Left lung (tissue), 10 donors: ENCODE measurements around the gene MRNIP. TPM values are rescaled to one million over a fixed set of nuclear protein-coding genes. Genes with fewer than 3 reads are reported as not detected.

Experiments
- ATAC-seq: fragments of 200-7000 bp; cut with Tn5 transposase; one replicate; pipeline ENCODE4 v1.9.1; 2020; ENCODE audit warnings: moderate library complexity
- DNase-seq, 4 donors: peaks; one replicate each; pipeline ENCODE4 v3.0.0-alpha.2; 2013 to 2020
- H3K27ac ChIP-seq, 2 donors: fragments of 200-600 bp; sonication (generic) in 1 of 2; one replicate each; pipeline versions ENCODE4 v1.5.0 to v1.8.0; 2020 to 2021
- H3K27me3 ChIP-seq, 2 donors: fragments of 200-600 bp; sonication (generic) in 1 of 2; one replicate each; pipeline versions ENCODE4 v1.5.0 to v1.8.0; 2020 to 2021
- H3K36me3 ChIP-seq, 2 donors: fragments of 200-600 bp; sonication (generic) in 1 of 2; one replicate each; pipeline versions ENCODE4 v1.5.0 to v1.8.0; 2020 to 2021
- H3K4me1 ChIP-seq, 2 donors: fragments of 200-600 bp; one replicate each; pipeline ENCODE4 v1.8.0; 2021
- H3K4me3 ChIP-seq, 2 donors: fragments of 200-600 bp; sonication (generic) in 1 of 2; one replicate each; pipeline versions ENCODE4 v1.5.0 to v1.8.0; 2020 to 2021; ENCODE audit warnings: mild to moderate bottlenecking in 1 of 2
- H3K9me3 ChIP-seq, 2 donors: fragments of 200-600 bp; sonication (generic) in 1 of 2; one replicate each; pipeline versions ENCODE4 v1.5.0 to v1.8.0; 2020 to 2021
- CTCF ChIP-seq, 2 donors: fragments of 200-600 bp; sonication (generic) in 1 of 2; IDR thresholded peaks; one replicate each; pipeline versions ENCODE4 v1.5.0 to v1.8.0; 2021; ENCODE audit warnings: antibody characterized with exemption in 2 of 2
- intact Hi-C, 2 donors: fragments of 100-400 bp; cut with DNase I; formaldehyde crosslinking; loops; one replicate each; pipeline versions ENCODE4 v1.11.2 to v1.14.2; 2022
- polyA plus RNA-seq, 6 donors: library from polyadenylated mRNA; unstranded; fragments of 120-200 nt; gene quantifications; one replicate each; pipeline ENCODE4 v1.2.1, GENCODE V29; 2013; ENCODE audit not compliant: insufficient read length in 6 of 6
- total RNA-seq, 2 donors: library from RNA; stranded (reverse); fragmentation: NEBNext Ultra II Directional; extraction: Animal tissue kit (Norgen Biotek cat#: 25700); gene quantifications; one replicate each; pipeline ENCODE4 v1.2.1, GENCODE V29; 2021
- donor health status: DM: no; HTN: yes; CAD: no.
- donor health status: DM: no; HTN: no; CAD: no.

MRNIP gene
- total and polyA plus RNA-seq, 8 donors: 16.9 to 55.6 (median 46.3) TPM

- peak overlapping the region; percentile 38 to 43 for H3K4me3 ChIP-seq
- peaks cover 22 to 45% of the 10 kb centered on the region in 2 donors for H3K4me1 ChIP-seq
- DNase-seq (peak in 2 of 4 donors; percentile 55 to 90), ATAC-seq (no peak)
- no peaks in the 10 kb centered on the region for H3K9me3 ChIP-seq
- no peak overlapping the region for H3K27ac ChIP-seq
- intact Hi-C loops: no loop called here
- no peak for TF ChIP-seq CTCF (IDR thresholded peaks at IDR 0.05)
- peaks cover 0 to 25% of the 10 kb centered on the region in 2 donors for H3K36me3 ChIP-seq
- H3K27me3 ChIP-seq: no peaks in the 10 kb centered on the region
Observed at GRCh38 chr5:179816796-179817469, 41.7 kb downstream of the MRNIP start.

GRCh38 chr5:179816401-179816795 lies 42.2 kb downstream of the MRNIP start:
- no peak for TF ChIP-seq CTCF (IDR thresholded peaks at IDR 0.05)
- no peaks in the 10 kb centered on the region for H3K9me3 ChIP-seq
- H3K4me1 ChIP-seq: peaks cover 20 to 42% of the 10 kb centered on the region in 2 donors
- DNase-seq (peak in 2 of 4 donors; percentile 36 to 70), ATAC-seq (no peak)
- H3K36me3 ChIP-seq: peaks cover 0 to 29% of the 10 kb centered on the region in 2 donors
- H3K27ac ChIP-seq: no peak overlapping the region
- peak overlapping the region; percentile 38 to 43 for H3K4me3 ChIP-seq
- intact Hi-C loops: no loop called here
- no peaks in the 10 kb centered on the region for H3K27me3 ChIP-seq

- ATAC-seq (no peak), DNase-seq (peak in 1 of 4 donors; percentile 58)
- Histone ChIP-seq H3K36me3 (peaks cover 0 to 29% of the 10 kb centered on the region in 2 donors), H3K27ac (no peak overlapping the region), H3K27me3 (no peaks in the 10 kb centered on the region), H3K4me3 (no peak overlapping the region), H3K4me1 (peaks cover 20 to 42% of the 10 kb centered on the region in 2 donors), H3K9me3 (no peaks in the 10 kb centered on the region)
- no peak for TF ChIP-seq CTCF (IDR thresholded peaks at IDR 0.05)
- intact Hi-C loops: no loop called here
Observed at GRCh38 chr5:179815491-179816249, 42.9 kb downstream of the MRNIP start.

DNA sequence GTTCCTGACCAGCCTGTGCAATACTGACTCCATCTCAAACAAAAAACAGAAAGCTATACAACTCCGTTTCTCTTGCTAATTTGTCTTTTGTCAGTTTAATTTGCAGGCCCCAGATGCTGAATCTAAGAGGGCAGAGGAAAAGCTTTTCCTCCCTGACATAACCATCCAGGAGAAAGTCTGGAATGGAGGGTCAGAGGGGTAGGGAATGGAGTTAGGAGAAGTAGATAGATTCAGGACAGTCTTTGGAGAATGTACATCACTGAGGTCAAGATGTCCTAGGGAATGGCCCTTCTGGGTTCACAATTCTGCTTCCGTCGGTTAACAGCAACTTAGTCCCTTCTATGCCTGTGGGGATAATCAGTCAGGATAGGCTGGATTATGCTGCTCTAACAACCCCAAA lies 44.5 kb downstream of the MRNIP start:
- Histone ChIP-seq H3K36me3 (peaks cover 0 to 29% of the 10 kb centered on the region in 2 donors), H3K27me3 (no peaks in the 10 kb centered on the region), H3K9me3 (no peaks in the 10 kb centered on the region), H3K4me3 (no peak overlapping the region), H3K4me1 (peaks cover 8 to 28% of the 10 kb centered on the region in 2 donors), H3K27ac (no peak overlapping the region)
- DNase-seq (no peak), ATAC-seq (no peak)
- TF ChIP-seq CTCF (IDR thresholded peaks at IDR 0.05): no peak
- intact Hi-C loops: no loop called here

DNA sequence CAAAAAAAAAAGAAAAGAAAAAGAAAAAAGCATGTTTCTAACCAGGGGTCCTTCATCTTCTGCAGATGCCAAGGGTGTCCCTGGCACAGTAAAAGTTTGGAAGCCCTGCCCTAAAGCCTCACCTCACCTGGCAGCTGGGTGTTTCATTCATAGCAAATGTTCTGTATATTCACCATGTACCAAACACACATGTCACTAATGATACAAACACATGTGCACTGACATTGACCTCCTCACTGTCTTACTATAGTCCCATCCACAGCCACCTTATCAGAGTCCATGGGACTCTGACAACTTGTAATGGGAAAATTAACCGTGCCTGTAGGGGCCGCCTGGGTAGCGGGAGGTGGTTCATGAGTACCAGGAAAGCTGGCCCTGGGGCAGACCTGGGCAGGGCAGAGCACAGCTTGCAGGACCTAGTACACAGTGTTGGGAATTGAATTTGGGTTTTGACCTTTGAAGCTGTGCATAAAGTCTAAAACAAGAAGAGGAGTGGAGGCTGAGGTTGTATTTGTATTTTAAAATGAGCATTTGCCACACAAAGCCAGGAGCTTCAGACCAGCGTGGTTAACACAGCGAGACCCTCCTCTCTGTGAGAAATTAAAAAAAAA lies 45.5 kb downstream of the MRNIP start:
- Histone ChIP-seq H3K9me3 (no peaks in the 10 kb centered on the region), H3K27me3 (no peaks in the 10 kb centered on the region), H3K4me1 (peaks cover under 1 to 25% of the 10 kb centered on the region in 2 donors), H3K36me3 (peaks cover 0 to 29% of the 10 kb centered on the region in 2 donors), H3K27ac (no peak overlapping the region), H3K4me3 (no peak overlapping the region)
- TF ChIP-seq CTCF (IDR thresholded peaks at IDR 0.05): no peak
- peak in 1 of 4 donors; percentile 30 for DNase-seq
- no peak for ATAC-seq
- intact Hi-C loops: no loop called here
